IMR-90 (cell line): ENCODE measurements around the gene AOC2. TPM values are rescaled to one million over a fixed set of nuclear protein-coding genes. Genes with fewer than 3 reads are reported as not detected.

Experiments
- ATAC-seq: fragments of 200-7000 bp; cut with Tn5 transposase; 2 replicates; pipeline ENCODE4 v1.9.1; 2020; ENCODE audit warnings: low read depth, mild to moderate bottlenecking, moderate library complexity
- BruUV-seq: library from RNA; stranded (reverse); fragments of 400-500 nt; replicated peaks from 2 replicates; lab custom pipeline; 2021; lab: Mats Ljungman, UMichigan
- CTCF ChIA-PET: fragments of 300-600 bp; formaldehyde crosslinking; extraction: SDS; loops from one replicate; lab custom pipeline; 2021; ENCODE audit warnings: antibody characterized with exemption; lab: Yijun Ruan, JAX
- POLR2A ChIA-PET: fragments of 300-600 bp; sonication (Branson Sonifier 250); formaldehyde crosslinking; loops from one replicate; lab custom pipeline; 2022; ENCODE audit warnings: antibody characterized with exemption; ENCODE audit not compliant: unreplicated experiment; lab: Charles Lee
- DNase-seq: peaks from one replicate; pipeline ENCODE4 v3.0.0; 2013
- H2AFZ ChIP-seq: replicated peaks from 2 replicates; pipeline ENCODE3; 2013; ENCODE audit warnings: low read length, mild to moderate bottlenecking; ENCODE audit not compliant: poor library complexity
- H2AK5ac ChIP-seq: 2 replicates; pipeline ENCODE4 v1.6.1; 2013; ENCODE audit warnings: low read depth, low read length, inconsistent platforms
- H2AK9ac ChIP-seq: replicated peaks from 2 replicates; pipeline ENCODE3; 2013; ENCODE audit warnings: mild to moderate bottlenecking, low read depth, low read length, moderate library complexity; ENCODE audit not compliant: poor library complexity
- H2BK120ac ChIP-seq: 2 replicates; pipeline ENCODE4 v1.6.1; 2013; ENCODE audit warnings: low read depth, low read length, inconsistent platforms
- H2BK15ac ChIP-seq: 3 replicates; pipeline ENCODE4 v1.6.1; 2013; ENCODE audit warnings: low read depth, low read length, inconsistent platforms
- H2BK20ac ChIP-seq: 2 replicates; pipeline ENCODE4 v1.6.1; 2013; ENCODE audit warnings: low read depth, mild to moderate bottlenecking, inconsistent platforms, low read length, moderate library complexity
- H2BK5ac ChIP-seq: 2 replicates; pipeline ENCODE4 v1.6.1; 2013; ENCODE audit warnings: mild to moderate bottlenecking, low read depth, low read length, inconsistent platforms; ENCODE audit not compliant: poor library complexity, severe bottlenecking
- H3K14ac ChIP-seq: replicated peaks from 2 replicates; pipeline ENCODE4 v1.6.1; 2013; ENCODE audit warnings: low read depth, low read length, inconsistent platforms
- H3K18ac ChIP-seq: 2 replicates; pipeline ENCODE4 v1.6.1; 2013; ENCODE audit warnings: low read depth, low read length, control low read depth
- H3K23ac ChIP-seq: 2 replicates; pipeline ENCODE4 v1.6.1; 2013; ENCODE audit warnings: low read depth, low read length, inconsistent platforms
- H3K27ac ChIP-seq: 2 replicates; pipeline ENCODE4 v1.5.1; 2013; ENCODE audit warnings: mild to moderate bottlenecking, control low read depth, low read length; ENCODE audit not compliant: insufficient read depth
- H3K27me3 ChIP-seq: 2 replicates; pipeline ENCODE4 v1.6.1; 2013; ENCODE audit warnings: low read length; ENCODE audit not compliant: control insufficient read depth, insufficient read depth
- H3K36me3 ChIP-seq: 2 replicates; pipeline ENCODE4 v1.6.1; 2013; ENCODE audit warnings: low read length, mixed read lengths; ENCODE audit not compliant: control insufficient read depth, insufficient read depth
- H3K4ac ChIP-seq: 2 replicates; pipeline ENCODE4 v1.6.1; 2013; ENCODE audit warnings: low read depth, low read length, inconsistent platforms
- H3K4me1 ChIP-seq: 2 replicates; pipeline ENCODE4 v1.6.1; 2013; ENCODE audit warnings: low read length, mixed read lengths; ENCODE audit not compliant: control insufficient read depth, insufficient read depth
- H3K4me2 ChIP-seq: 2 replicates; pipeline ENCODE4 v1.6.1; 2013; ENCODE audit warnings: low read depth, mild to moderate bottlenecking, control low read depth, low read length, moderate library complexity
- H3K4me3 ChIP-seq: 2 replicates; pipeline ENCODE4 v1.5.1; 2013; ENCODE audit warnings: low read depth, mild to moderate bottlenecking, control low read depth, low read length, moderate library complexity; ENCODE audit not compliant: insufficient read depth
- H3K56ac ChIP-seq: 2 replicates; pipeline ENCODE4 v1.6.1; 2013; ENCODE audit warnings: low read length, inconsistent platforms; ENCODE audit not compliant: insufficient read depth; ENCODE audit errors: extremely low read depth
- H3K79me1 ChIP-seq, 2 experiments: 2 replicates each; pipeline ENCODE4 v1.6.1; 2013; ENCODE audit warnings: low read length in 2 of 2, inconsistent platforms in 1 of 2, low read depth in 1 of 2
- H3K9ac ChIP-seq: 2 replicates; pipeline ENCODE4 v1.6.1; 2013; ENCODE audit warnings: low read depth, low read length, control low read depth
- H3K9me1 ChIP-seq: 2 replicates; pipeline ENCODE4 v1.6.1; 2013; ENCODE audit warnings: low read length, inconsistent platforms; ENCODE audit not compliant: insufficient read depth
- H3K9me3 ChIP-seq: 2 replicates; pipeline ENCODE4 v1.6.1; 2013; ENCODE audit warnings: low read length; ENCODE audit not compliant: control insufficient read depth, insufficient read depth
- H4K20me1 ChIP-seq: 2 replicates; pipeline ENCODE4 v1.6.1; 2013; ENCODE audit warnings: low read length, inconsistent platforms; ENCODE audit not compliant: insufficient read depth
- H4K5ac ChIP-seq: 2 replicates; pipeline ENCODE4 v1.6.1; 2013; ENCODE audit warnings: mild to moderate bottlenecking, low read depth, low read length, control low read depth
- H4K8ac ChIP-seq, 2 experiments: 2 replicates each; pipeline ENCODE4 v1.6.1; 2013; ENCODE audit warnings: low read depth in 2 of 2, low read length in 2 of 2, control low read depth in 1 of 2, inconsistent platforms in 1 of 2
- H4K91ac ChIP-seq: 2 replicates; pipeline ENCODE4 v1.6.1; 2013; ENCODE audit warnings: low read depth, low read length, inconsistent platforms; ENCODE audit not compliant: insufficient read depth
- CEBPB ChIP-seq: IDR thresholded peaks from 2 replicates; pipeline ENCODE4 v1.6.1; 2012; ENCODE audit warnings: low read depth, low read length, improper control_type of control experiment
- CHD1 ChIP-seq: IDR thresholded peaks from 2 replicates; pipeline ENCODE4 v1.6.1; 2012; ENCODE audit warnings: low read depth, low read length, improper control_type of control experiment
- CTCF ChIP-seq: conservative IDR thresholded peaks from 2 replicates; pipeline ENCODE4 v1.5.1; 2012; ENCODE audit warnings: mild to moderate bottlenecking, low read depth, low read length, improper control_type of control experiment
- MAFK ChIP-seq: IDR thresholded peaks from 2 replicates; pipeline ENCODE4 v1.6.1; 2012; ENCODE audit warnings: low read depth, low read length, improper control_type of control experiment
- POLR2A ChIP-seq: IDR thresholded peaks from 2 replicates; pipeline ENCODE4 v1.6.1; 2012; ENCODE audit warnings: mild to moderate bottlenecking, low read depth, low read length
- RAD21 ChIP-seq: IDR thresholded peaks from 2 replicates; pipeline ENCODE4 v1.6.1; 2012; ENCODE audit warnings: low read length, improper control_type of control experiment
- RFX5 ChIP-seq: IDR thresholded peaks from 2 replicates; pipeline ENCODE4 v1.8.0; 2012; ENCODE audit warnings: low read depth, mild to moderate bottlenecking, low read length, moderate library complexity
- USF2 ChIP-seq: fragments of 150-350 bp; IDR thresholded peaks from 2 replicates; pipeline ENCODE4 v1.6.1; 2017; ENCODE audit warnings: mild to moderate bottlenecking, antibody characterized with exemption, low read length, low read depth
- WGBS, 2 experiments: methylation state at CpG; one replicate each; pipeline versions ENCODE4 v1.1.5 to v1.1.7; 2013; ENCODE audit warnings: missing lambda C conversion rate in 2 of 2; ENCODE audit not compliant: insufficient read length in 1 of 2; ENCODE audit errors: extremely low coverage in 2 of 2; 5-methylcytosine and 5-hydroxymethylcytosine counted together
- dilution Hi-C: fragments of 300-500 bp; cut with HindIII; formaldehyde crosslinking; loops from one replicate; pipeline ENCODE4 v1.14.3; 2018; ENCODE audit warnings: low sequenced_read_pairs; ENCODE audit not compliant: unreplicated experiment
- in situ Hi-C: fragments of 300-500 bp; cut with MboI; formaldehyde crosslinking; loops from 3 replicates; pipeline ENCODE4 v1.14.3; 2019; ENCODE audit warnings: low sequenced_read_pairs, inconsistent platforms, mixed read lengths
- intact Hi-C: fragments of 100-400 bp; cut with micrococcal nuclease; formaldehyde crosslinking; loops from 2 replicates; pipeline ENCODE4 v1.10.0; 2022
- polyA plus RNA-seq, 3 experiments: library from polyadenylated mRNA; depleted of rRNA; stranded (reverse); fragments of >200 nt; gene quantifications; 2 replicates each; pipeline ENCODE4 v1.2.3, GENCODE V29; 2012; ENCODE audit warnings: low replicate concordance in 1 of 3
- total RNA-seq: library from RNA; depleted of rRNA; stranded (reverse); fragments of >200 nt; gene quantifications from 2 replicates; pipeline ENCODE4 v1.2.3, GENCODE V29; 2012

The AOC2 gene
- total and polyA plus RNA-seq, 2 of the 4 experiments (the other 2 are of a cell fraction), result 0.36 to 0.41 TPM

DNA sequence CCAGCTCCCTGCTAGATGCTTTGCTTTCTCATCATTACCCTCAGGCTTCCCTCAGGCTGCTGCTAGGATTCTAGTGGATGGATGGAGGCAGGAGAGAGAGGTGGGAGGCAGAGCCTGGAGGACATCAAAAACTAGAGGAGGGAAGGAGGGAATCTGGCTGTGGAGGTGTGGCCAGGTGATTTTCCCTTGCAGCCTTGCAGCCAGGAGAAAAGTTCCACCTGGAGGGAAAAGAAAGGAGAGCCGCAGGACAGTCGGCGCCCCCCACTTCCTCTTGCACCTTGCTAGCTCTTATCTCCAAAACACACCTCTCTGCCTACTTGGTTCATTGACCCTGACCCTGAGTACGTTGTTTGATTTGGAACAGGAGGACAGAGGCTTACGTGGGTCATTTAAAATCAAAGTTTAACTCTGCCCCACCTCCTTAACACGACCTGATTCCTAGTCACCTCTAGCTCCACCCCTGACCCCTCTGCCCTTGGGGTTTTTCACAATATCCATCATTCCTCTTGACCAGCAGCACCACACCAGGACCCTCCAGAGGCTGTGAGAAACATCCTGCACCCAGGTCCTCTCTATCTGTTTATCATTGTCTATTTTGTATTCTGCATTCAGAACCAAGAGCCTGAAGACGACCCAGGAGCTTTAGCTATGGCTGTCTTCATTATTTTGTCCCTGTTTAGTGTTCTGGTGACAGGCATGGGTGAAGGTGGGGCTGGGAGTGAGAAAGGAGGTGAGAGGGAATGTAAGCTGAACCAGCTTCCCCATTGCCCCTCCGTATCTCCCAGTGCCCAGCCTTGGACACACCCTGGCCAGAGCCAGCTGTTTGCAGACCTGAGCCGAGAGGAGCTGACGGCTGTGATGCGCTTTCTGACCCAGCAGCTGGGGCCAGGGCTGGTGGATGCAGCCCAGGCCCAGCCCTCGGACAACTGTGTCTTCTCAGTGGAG is 22.5 kb downstream of the AOC2 start:
- CTCF ChIA-PET, result no interaction called here
- Histone ChIP-seq H3K18ac (no peak overlapping the region), H3K4me3 (no peak overlapping the region), H3K36me3 (no peaks in the 10 kb centered on the region), H3K27me3 (peaks cover 15% of the 10 kb centered on the region), H4K91ac (no peak overlapping the region), H2AFZ (no peak overlapping the region), H3K4ac (no peak overlapping the region), H3K9me1 (0 out of 2 replicates have a peak, but pooled peaks cover 4% of the 10 kb centered on the region), H3K4me1 (peaks cover 3% of the 10 kb centered on the region; the same call in 1 of the 2 replicates), H3K27ac (no peak overlapping the region), H2AK9ac (no peak overlapping the region), H2BK15ac (no peak overlapping the region), H3K4me2 (no peak overlapping the region), H4K5ac (no peak overlapping the region), H4K20me1 (no peaks in the 10 kb centered on the region), H2BK20ac (no peak overlapping the region), H2BK120ac (no peak overlapping the region), H2AK5ac (no peak overlapping the region), H3K56ac (no peak overlapping the region), H4K8ac (no peak overlapping the region), H3K23ac (no peak overlapping the region), H3K9me3 (peaks cover 7% of the 10 kb centered on the region), H3K9ac (no peak overlapping the region), H3K14ac (no peak overlapping the region), H3K79me1 (no peaks in the 10 kb centered on the region), H2BK5ac (no peak overlapping the region)
- intact Hi-C loops (no loop called here), in situ Hi-C loops (no loop called here), dilution Hi-C loops (no loop called here)
- no TSS peak for BruUV-seq
- no peak for TF ChIP-seq CTCF
- no peak for TF ChIP-seq CHD1
- no peak for TF ChIP-seq POLR2A
- no peak for TF ChIP-seq RAD21
- no peak for TF ChIP-seq MAFK
- no peak for TF ChIP-seq CEBPB
- no peak for TF ChIP-seq RFX5
- TF ChIP-seq USF2, result no peak
- no peak for DNase-seq
- POLR2A ChIA-PET, result no interaction called here
- ATAC-seq, result no peak
- no CpG with 5 or more reads among the region's 12 CpGs for WGBS, 2 experiments
